HG03064 (cell line): Measurements from ENCODE around the gene STEAP2.
"Not testable (repeated sequence)": the region's sequence is repeated elsewhere in the genome, so short reads cannot be mapped to it uniquely, and the experiment has no call there.

ENCODE experiments used
- ATAC-seq: cut with Tn5 transposase; IDR thresholded peaks from one replicate; pipeline ENCODE4 v1.9.1; 2021; ENCODE audit warnings: low read depth; ENCODE audit not compliant: unreplicated experiment

Gene STEAP2

GRCh38 chr7:90232430-90232829 lies 20.9 kb downstream of the STEAP2 start:
- no peak for ATAC-seq

- no peak for ATAC-seq
These were observed 22.0 kb downstream of the STEAP2 start for GRCh38 chr7:90233569-90233968.

GRCh38 chr7:90236721-90237289 lies 25.3 kb downstream of the STEAP2 start:
- ATAC-seq, result no peak

GRCh38 chr7:90238022-90238421 lies 26.5 kb downstream of the STEAP2 start:
- no peak for ATAC-seq

GRCh38 chr7:90238583-90238982 lies 27.0 kb downstream of the STEAP2 start:
- no peak for ATAC-seq

GRCh38 chr7:90239050-90239449 lies 27.5 kb downstream of the STEAP2 start:
- no peak for ATAC-seq

- ATAC-seq, result no peak
These were observed 28.2 kb downstream of the STEAP2 start for GRCh38 chr7:90239625-90240228.

GRCh38 chr7:90242369-90243168 lies 31.0 kb downstream of the STEAP2 start:
- ATAC-seq, result peak; percentile 55

- ATAC-seq, result no peak
These were observed 32.0 kb downstream of the STEAP2 start for GRCh38 chr7:90243556-90243955.

- no peak for ATAC-seq
These were observed 33.0 kb downstream of the STEAP2 start for GRCh38 chr7:90244565-90244908.

GRCh38 chr7:90244909-90245851 lies 33.6 kb downstream of the STEAP2 start, which contains the start of gene CFAP69:
TSS of gene CFAP69 (plus strand) at chr7:90245174. CDS start at chr7:90245425, 251 bp downstream.
- peak; percentile 87 for ATAC-seq

- ATAC-seq, result no peak
These were observed 34.6 kb downstream of the STEAP2 start for GRCh38 chr7:90246171-90246570.

GRCh38 chr7:90248706-90249105 lies 37.2 kb downstream of the STEAP2 start:
- ATAC-seq, result no peak

GRCh38 chr7:90250601-90251303 lies 39.2 kb downstream of the STEAP2 start:
- no peak for ATAC-seq

- ATAC-seq, result no peak
These were observed 39.7 kb downstream of the STEAP2 start for GRCh38 chr7:90251304-90251635.

GRCh38 chr7:90256011-90256410 lies 44.5 kb downstream of the STEAP2 start:
- not testable (repeated sequence) for ATAC-seq

GRCh38 chr7:90256778-90257177 lies 45.2 kb downstream of the STEAP2 start:
- ATAC-seq, result no peak

GRCh38 chr7:90261441-90261840 lies 49.9 kb downstream of the STEAP2 start:
- no peak for ATAC-seq

GRCh38 chr7:90262438-90262837 lies 50.9 kb downstream of the STEAP2 start:
- ATAC-seq, result no peak

- ATAC-seq, result no peak
These were observed 55.3 kb downstream of the STEAP2 start for GRCh38 chr7:90266808-90267207.
